ENCODE measurements around the gene TRAM2. TPM values are rescaled to one million over a fixed set of nuclear protein-coding genes. Genes with fewer than 3 reads are reported as not detected.
A peak's percentile ranks its signal among the peaks of the same experiment; 100 is the strongest.

Gene TRAM2
- total RNA-seq, 1 donor from 2014 or later = 320 TPM

- Mint-ChIP-seq H3K4me3 (ENCODE audit: unreplicated experiment) (peak overlapping the region; percentile 46), H3K4me1 (ENCODE audit: unreplicated experiment) (peaks cover 99% of the 10 kb centered on the region), H3K27ac (ENCODE audit: unreplicated experiment) (peak overlapping the region; percentile 92), H3K36me3 (ENCODE audit: unreplicated experiment) (peaks cover 53% of the 10 kb centered on the region), H3K27me3 (ENCODE audit: unreplicated experiment) (no peaks in the 10 kb centered on the region), H3K9me3 (ENCODE audit: unreplicated experiment) (no peaks in the 10 kb centered on the region)
- DNase-seq (ENCODE audit: extremely low spot score, unreplicated experiment) = no peak
- TF ChIP-seq CTCF (IDR thresholded peaks at IDR 0.05) = no peak
These were observed 32.1 kb downstream of the TRAM2 start for GRCh38 chr6:52544602-52545405.

GRCh38 chr6:52543729-52544601 lies 32.9 kb downstream of the TRAM2 start:
- no peak for TF ChIP-seq CTCF (IDR thresholded peaks at IDR 0.05)
- no peaks in the 10 kb centered on the region for H3K9me3 Mint-ChIP-seq (ENCODE audit: unreplicated experiment)
- peaks cover 100% of the 10 kb centered on the region for H3K4me1 Mint-ChIP-seq (ENCODE audit: unreplicated experiment)
- peak overlapping the region; percentile 92 for H3K27ac Mint-ChIP-seq (ENCODE audit: unreplicated experiment)
- no peak for DNase-seq (ENCODE audit: extremely low spot score, unreplicated experiment)
- H3K36me3 Mint-ChIP-seq (ENCODE audit: unreplicated experiment) = peaks cover 49% of the 10 kb centered on the region
- H3K4me3 Mint-ChIP-seq (ENCODE audit: unreplicated experiment) = peak overlapping the region; percentile 46
- no peaks in the 10 kb centered on the region for H3K27me3 Mint-ChIP-seq (ENCODE audit: unreplicated experiment)

GRCh38 chr6:52543262-52543661 lies 33.6 kb downstream of the TRAM2 start:
- H3K27me3 Mint-ChIP-seq (ENCODE audit: unreplicated experiment) = no peaks in the 10 kb centered on the region
- H3K4me3 Mint-ChIP-seq (ENCODE audit: unreplicated experiment) = peak overlapping the region; percentile 46
- H3K27ac Mint-ChIP-seq (ENCODE audit: unreplicated experiment) = peak overlapping the region; percentile 92
- H3K36me3 Mint-ChIP-seq (ENCODE audit: unreplicated experiment) = peaks cover 45% of the 10 kb centered on the region
- no peak for TF ChIP-seq CTCF (IDR thresholded peaks at IDR 0.05)
- peaks cover 100% of the 10 kb centered on the region for H3K4me1 Mint-ChIP-seq (ENCODE audit: unreplicated experiment)
- H3K9me3 Mint-ChIP-seq (ENCODE audit: unreplicated experiment) = no peaks in the 10 kb centered on the region
- no peak for DNase-seq (ENCODE audit: extremely low spot score, unreplicated experiment)

- peaks cover 29% of the 10 kb centered on the region for H3K36me3 Mint-ChIP-seq (ENCODE audit: unreplicated experiment)
- peaks cover 100% of the 10 kb centered on the region for H3K4me1 Mint-ChIP-seq (ENCODE audit: unreplicated experiment)
- DNase-seq (ENCODE audit: extremely low spot score, unreplicated experiment) = no peak
- H3K9me3 Mint-ChIP-seq (ENCODE audit: unreplicated experiment) = no peaks in the 10 kb centered on the region
- H3K4me3 Mint-ChIP-seq (ENCODE audit: unreplicated experiment) = no peak overlapping the region
- no peaks in the 10 kb centered on the region for H3K27me3 Mint-ChIP-seq (ENCODE audit: unreplicated experiment)
- TF ChIP-seq CTCF (IDR thresholded peaks at IDR 0.05) = no peak
- peak overlapping the region; percentile 92 for H3K27ac Mint-ChIP-seq (ENCODE audit: unreplicated experiment)
These were observed 35.7 kb downstream of the TRAM2 start for GRCh38 chr6:52541135-52541534.
